ENCODE results near the gene AK5.
"Not testable (repeated sequence)": the region's sequence is repeated elsewhere in the genome, so short reads cannot be mapped to it uniquely, and the experiment has no call there.

DNA sequence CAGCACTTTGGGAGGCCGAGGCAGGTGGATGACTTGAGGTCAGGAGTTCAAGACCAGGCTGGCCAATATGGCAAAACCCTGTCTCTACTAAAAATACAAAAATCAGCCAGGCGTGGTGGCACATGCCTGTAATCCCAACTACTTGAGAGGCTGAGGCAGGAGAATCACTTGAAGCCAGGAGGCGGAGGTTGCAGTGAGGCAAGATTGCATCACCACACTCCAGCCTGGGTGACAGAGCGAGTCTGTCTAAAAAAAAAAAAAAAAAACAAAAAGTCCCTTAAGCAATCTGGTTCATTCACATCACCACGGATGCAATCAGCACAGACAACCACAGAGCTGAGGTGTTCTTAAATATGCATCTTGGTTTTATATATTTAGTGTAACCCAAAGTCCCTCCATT is 30.5 kb downstream of the AK5 start:
- TF ChIP-seq CTCF (IDR thresholded peaks at IDR 0.05; ENCODE audit: insufficient read depth, low read length, poor library complexity, severe bottlenecking); EZH2phosphoT487 (conservative IDR thresholded peaks at IDR 0.05; ENCODE audit: low read length): not testable (repeated sequence)
